HL-60 (cell line): ENCODE measurements around the gene SLC38A11.

Experiments
- DNase-seq, 2 experiments: peaks; one replicate each; pipeline ENCODE4 v3.0.0-alpha.2; 2010 to 2020; ENCODE audit warnings: low read depth in 1 of 2, low spot score in 1 of 2
- H3K27ac ChIP-seq: fragments of 250-450 bp; sonication (Bioruptor Pico); replicated peaks from 2 replicates; pipeline ENCODE4 v1.5.1; 2020; ENCODE audit warnings: mild to moderate bottlenecking, moderate library complexity
- H3K27me3 ChIP-seq: fragments of 250-450 bp; sonication (Bioruptor Pico); 2 replicates; pipeline ENCODE4 v1.5.1; 2021; ENCODE audit warnings: mild to moderate bottlenecking, moderate library complexity; ENCODE audit not compliant: insufficient read depth, poor library complexity, severe bottlenecking
- H3K4me3 ChIP-seq: replicated peaks from 2 replicates; pipeline ENCODE4 v1.5.1; 2011; ENCODE audit warnings: mild to moderate bottlenecking, control low read depth, low read length; ENCODE audit not compliant: insufficient read depth
- GABPA ChIP-seq: IDR thresholded peaks from 2 replicates; pipeline ENCODE4 v1.6.1; 2012; ENCODE audit warnings: low read depth
- POLR2AphosphoS5 ChIP-seq: IDR thresholded peaks from 2 replicates; pipeline ENCODE4 v1.6.1; 2012; ENCODE audit warnings: low read depth
- SPI1 ChIP-seq: IDR thresholded peaks from 2 replicates; pipeline ENCODE4 v1.6.1; 2012; ENCODE audit warnings: low read depth, mild to moderate bottlenecking, borderline replicate concordance
- TF ChIP-seq, protein P1 (sequence below): IDR thresholded peaks from 2 replicates; pipeline ENCODE4 v1.6.1; 2012; ENCODE audit warnings: low read depth; ENCODE audit not compliant: insufficient replicate concordance
- TF ChIP-seq, protein P2 (sequence below): IDR thresholded peaks from one replicate; pipeline ENCODE4 v1.5.1; 2011; ENCODE audit warnings: low read length, control low read depth, inconsistent platforms; ENCODE audit not compliant: insufficient read depth

SLC38A11 gene

GRCh38 chr2:164933671-164934189 lies 21.6 kb downstream of the SLC38A11 start:
- DNase-seq: no peak
- no peak overlapping the region for H3K4me3 ChIP-seq
- H3K27ac ChIP-seq: no peak overlapping the region
- TF ChIP-seq, protein P1, sequence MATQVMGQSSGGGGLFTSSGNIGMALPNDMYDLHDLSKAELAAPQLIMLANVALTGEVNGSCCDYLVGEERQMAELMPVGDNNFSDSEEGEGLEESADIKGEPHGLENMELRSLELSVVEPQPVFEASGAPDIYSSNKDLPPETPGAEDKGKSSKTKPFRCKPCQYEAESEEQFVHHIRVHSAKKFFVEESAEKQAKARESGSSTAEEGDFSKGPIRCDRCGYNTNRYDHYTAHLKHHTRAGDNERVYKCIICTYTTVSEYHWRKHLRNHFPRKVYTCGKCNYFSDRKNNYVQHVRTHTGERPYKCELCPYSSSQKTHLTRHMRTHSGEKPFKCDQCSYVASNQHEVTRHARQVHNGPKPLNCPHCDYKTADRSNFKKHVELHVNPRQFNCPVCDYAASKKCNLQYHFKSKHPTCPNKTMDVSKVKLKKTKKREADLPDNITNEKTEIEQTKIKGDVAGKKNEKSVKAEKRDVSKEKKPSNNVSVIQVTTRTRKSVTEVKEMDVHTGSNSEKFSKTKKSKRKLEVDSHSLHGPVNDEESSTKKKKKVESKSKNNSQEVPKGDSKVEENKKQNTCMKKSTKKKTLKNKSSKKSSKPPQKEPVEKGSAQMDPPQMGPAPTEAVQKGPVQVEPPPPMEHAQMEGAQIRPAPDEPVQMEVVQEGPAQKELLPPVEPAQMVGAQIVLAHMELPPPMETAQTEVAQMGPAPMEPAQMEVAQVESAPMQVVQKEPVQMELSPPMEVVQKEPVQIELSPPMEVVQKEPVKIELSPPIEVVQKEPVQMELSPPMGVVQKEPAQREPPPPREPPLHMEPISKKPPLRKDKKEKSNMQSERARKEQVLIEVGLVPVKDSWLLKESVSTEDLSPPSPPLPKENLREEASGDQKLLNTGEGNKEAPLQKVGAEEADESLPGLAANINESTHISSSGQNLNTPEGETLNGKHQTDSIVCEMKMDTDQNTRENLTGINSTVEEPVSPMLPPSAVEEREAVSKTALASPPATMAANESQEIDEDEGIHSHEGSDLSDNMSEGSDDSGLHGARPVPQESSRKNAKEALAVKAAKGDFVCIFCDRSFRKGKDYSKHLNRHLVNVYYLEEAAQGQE: no peak
- TF ChIP-seq, protein P2, sequence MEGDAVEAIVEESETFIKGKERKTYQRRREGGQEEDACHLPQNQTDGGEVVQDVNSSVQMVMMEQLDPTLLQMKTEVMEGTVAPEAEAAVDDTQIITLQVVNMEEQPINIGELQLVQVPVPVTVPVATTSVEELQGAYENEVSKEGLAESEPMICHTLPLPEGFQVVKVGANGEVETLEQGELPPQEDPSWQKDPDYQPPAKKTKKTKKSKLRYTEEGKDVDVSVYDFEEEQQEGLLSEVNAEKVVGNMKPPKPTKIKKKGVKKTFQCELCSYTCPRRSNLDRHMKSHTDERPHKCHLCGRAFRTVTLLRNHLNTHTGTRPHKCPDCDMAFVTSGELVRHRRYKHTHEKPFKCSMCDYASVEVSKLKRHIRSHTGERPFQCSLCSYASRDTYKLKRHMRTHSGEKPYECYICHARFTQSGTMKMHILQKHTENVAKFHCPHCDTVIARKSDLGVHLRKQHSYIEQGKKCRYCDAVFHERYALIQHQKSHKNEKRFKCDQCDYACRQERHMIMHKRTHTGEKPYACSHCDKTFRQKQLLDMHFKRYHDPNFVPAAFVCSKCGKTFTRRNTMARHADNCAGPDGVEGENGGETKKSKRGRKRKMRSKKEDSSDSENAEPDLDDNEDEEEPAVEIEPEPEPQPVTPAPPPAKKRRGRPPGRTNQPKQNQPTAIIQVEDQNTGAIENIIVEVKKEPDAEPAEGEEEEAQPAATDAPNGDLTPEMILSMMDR: no peak
- TF ChIP-seq GABPA: no peak
- TF ChIP-seq POLR2AphosphoS5: no peak
- TF ChIP-seq SPI1: no peak
- H3K27me3 ChIP-seq: no peaks in the 10 kb centered on the region

DNA sequence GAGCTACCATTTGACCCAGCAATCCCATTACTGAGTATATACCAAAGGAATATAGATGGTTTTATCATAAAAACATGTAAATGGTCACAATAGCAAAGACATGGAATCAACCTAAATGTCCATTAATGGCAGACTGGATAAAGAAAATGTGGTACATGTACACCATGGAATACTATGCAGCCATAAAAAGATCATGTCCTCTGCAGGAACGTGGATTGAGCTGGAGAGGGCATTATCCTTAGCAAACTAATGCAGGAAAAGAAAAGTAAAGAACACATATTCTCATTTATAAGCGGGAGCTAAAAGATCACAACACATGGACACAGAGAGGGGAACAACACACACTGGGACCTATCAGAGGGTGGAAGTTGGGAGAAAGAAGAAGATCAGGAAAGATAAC lies 22.9 kb downstream of the SLC38A11 start:
- H3K4me3 ChIP-seq: no peak overlapping the region

DNA sequence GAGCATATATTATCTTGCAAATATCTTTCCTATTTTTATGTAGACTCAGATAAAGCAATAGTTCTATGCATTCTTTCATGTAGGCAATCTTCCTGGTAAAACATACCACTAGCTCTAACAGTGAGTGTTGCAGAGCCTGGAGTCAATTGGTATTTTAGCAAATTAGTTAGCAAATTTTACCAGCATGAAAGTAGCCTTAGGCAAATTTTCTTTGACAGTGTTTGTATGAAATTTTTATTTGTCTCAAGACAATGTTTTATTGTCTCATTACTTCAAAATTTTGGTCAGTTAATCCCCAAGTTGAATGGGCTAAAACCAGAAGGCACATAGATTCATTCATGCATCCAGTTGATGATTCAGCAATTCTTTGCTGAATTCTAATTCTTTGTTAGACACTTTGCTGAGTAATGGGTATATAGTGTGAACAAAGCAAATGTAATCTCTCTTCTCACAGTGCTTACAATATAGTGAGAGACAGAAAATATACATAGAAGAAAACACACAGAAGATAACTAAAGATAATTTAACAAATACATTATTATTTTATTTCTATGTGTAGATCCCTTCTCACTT lies 27.1 kb downstream of the SLC38A11 start:
- TF ChIP-seq POLR2AphosphoS5: no peak
- TF ChIP-seq GABPA: no peak
- TF ChIP-seq SPI1: no peak
- TF ChIP-seq, protein P1: no peak
- TF ChIP-seq, protein P2: no peak
- DNase-seq: no peak

More for the DNA sequence above, 22.9 kb downstream of the SLC38A11 start:
- no peak for DNase-seq
- TF ChIP-seq SPI1 (no peak), GABPA (no peak)
- TF ChIP-seq, protein P1: no peak
- TF ChIP-seq, protein P2: no peak
- H3K27me3 ChIP-seq: no peaks in the 10 kb centered on the region
- H3K27ac ChIP-seq: no peak overlapping the region

More for the DNA sequence above, 27.1 kb downstream of the SLC38A11 start:
- no peak overlapping the region for H3K4me3 ChIP-seq
- no peak overlapping the region for H3K27ac ChIP-seq
- H3K27me3 ChIP-seq: no peaks in the 10 kb centered on the region
